COLO829 (cell line): ENCODE data around the gene CACNA2D3.

Source experiments
- DNase-seq: peaks from one replicate; pipeline ENCODE4 v3.0.0; 2012; ENCODE audit warnings: low spot score

Gene CACNA2D3

GRCh38 chr3:54127499-54128056, 5.2 kb downstream of the CACNA2D3 start:
- DNase-seq, result no peak

GRCh38 chr3:54131026-54131605, 8.8 kb downstream of the CACNA2D3 start:
- DNase-seq, result no peak

GRCh38 chr3:54131890-54132289, 9.5 kb downstream of the CACNA2D3 start:
- DNase-seq, result no peak

GRCh38 chr3:54132685-54133084, 10.3 kb downstream of the CACNA2D3 start:
- no peak for DNase-seq

GRCh38 chr3:54133196-54133595, 10.8 kb downstream of the CACNA2D3 start:
- DNase-seq, result no peak

- no peak for DNase-seq
Observed at GRCh38 chr3:54134155-54134554, 11.8 kb downstream of the CACNA2D3 start.

- no peak for DNase-seq
Observed at GRCh38 chr3:54134713-54135112, 12.4 kb downstream of the CACNA2D3 start.

GRCh38 chr3:54137311-54137710, 15.0 kb downstream of the CACNA2D3 start:
- no peak for DNase-seq

- DNase-seq, result no peak
Observed at GRCh38 chr3:54138937-54139547, 16.7 kb downstream of the CACNA2D3 start.

- no peak for DNase-seq
Observed at GRCh38 chr3:54139630-54140029, 17.3 kb downstream of the CACNA2D3 start.

GRCh38 chr3:54144284-54144683, 21.9 kb downstream of the CACNA2D3 start:
- no peak for DNase-seq

GRCh38 chr3:54146506-54147239, 24.3 kb downstream of the CACNA2D3 start:
- peak; percentile 40 for DNase-seq

- DNase-seq, result no peak
Observed at GRCh38 chr3:54150864-54151467, 28.6 kb downstream of the CACNA2D3 start.

- DNase-seq, result no peak
Observed at GRCh38 chr3:54153477-54153876, 31.1 kb downstream of the CACNA2D3 start.

- no peak for DNase-seq
Observed at GRCh38 chr3:54157860-54158259, 35.5 kb downstream of the CACNA2D3 start.

GRCh38 chr3:54159917-54160316, 37.6 kb downstream of the CACNA2D3 start:
- no peak for DNase-seq

GRCh38 chr3:54163441-54163840, 41.1 kb downstream of the CACNA2D3 start:
- DNase-seq, result no peak

GRCh38 chr3:54164192-54164975, 42.0 kb downstream of the CACNA2D3 start:
- DNase-seq, result no peak

- no peak for DNase-seq
Observed at GRCh38 chr3:54165865-54166264, 43.5 kb downstream of the CACNA2D3 start.

- no peak for DNase-seq
Observed at GRCh38 chr3:54167999-54168398, 45.6 kb downstream of the CACNA2D3 start.

GRCh38 chr3:54168451-54168850, 46.1 kb downstream of the CACNA2D3 start:
- no peak for DNase-seq

GRCh38 chr3:54169524-54169923, 47.2 kb downstream of the CACNA2D3 start:
- no peak for DNase-seq
